Esophagus squamous epithelium (tissue), 5 donors: ENCODE results near the gene MYBPC2. TPM values are rescaled to one million over a fixed set of nuclear protein-coding genes. Genes with fewer than 3 reads are reported as not detected.
A peak's percentile ranks its signal among the peaks of the same experiment; 100 is the strongest.

ENCODE experiments used
- DNase-seq: peaks from one replicate; lab custom pipeline; 2025; lab: John Stamatoyannopoulos, UW
- H3K27ac ChIP-seq, 4 donors: fragments of 200-600 bp; sonication (generic); one replicate each; pipeline ENCODE4 v1.5.1; 2016 to 2019; ENCODE audit warnings: mild to moderate bottlenecking in 1 of 4
- H3K27me3 ChIP-seq, 4 donors: fragments of 200-600 bp; sonication (generic); 1 replicate in 3 of 4; 2 replicates in 1 of 4; pipeline versions ENCODE4 v1.5.1 to v1.6.0; 2017 to 2021; ENCODE audit warnings: antibody characterized with exemption in 1 of 4
- H3K36me3 ChIP-seq, 3 donors: fragments of 200-600 bp; sonication (generic); one replicate each; pipeline ENCODE4 v1.5.1; 2016 to 2019
- H3K4me1 ChIP-seq, 3 donors: fragments of 200-600 bp; sonication (generic); one replicate each; pipeline ENCODE4 v1.5.1; 2017 to 2019
- H3K4me3 ChIP-seq, 4 donors: fragments of 200-600 bp; sonication (generic); 1 replicate in 3 of 4; 2 replicates in 1 of 4; pipeline ENCODE4 v1.5.1; 2016 to 2019; ENCODE audit warnings: mild to moderate bottlenecking in 2 of 4, moderate library complexity in 1 of 4
- H3K9me3 ChIP-seq, 3 donors: fragments of 200-600 bp; sonication (generic); one replicate each; pipeline ENCODE4 v1.5.1; 2016 to 2019
- CTCF ChIP-seq, 6 experiments: fragments of 450-650 bp in 4 of 6; fragments of 200-600 bp in 2 of 6; sonication (generic) in 2 of 6; IDR thresholded peaks; one replicate each; pipeline ENCODE4 v1.5.1; 2016 to 2019; ENCODE audit warnings: antibody characterized with exemption in 6 of 6, mild to moderate bottlenecking in 4 of 6, moderate library complexity in 4 of 6
- POLR2A ChIP-seq, 4 donors: fragments of 450-650 bp; IDR thresholded peaks; one replicate each; pipeline ENCODE4 v1.6.1; 2017; ENCODE audit warnings: antibody characterized with exemption in 4 of 4, mild to moderate bottlenecking in 4 of 4, moderate library complexity in 3 of 4
- WGBS, 2 donors: methylation state at CpG; one replicate each; pipeline ENCODE4 v1.1.5; 2018; 5-methylcytosine and 5-hydroxymethylcytosine counted together
- intact Hi-C: fragments of 100-400 bp; cut with DNase I; formaldehyde crosslinking; loops from one replicate; pipeline ENCODE4 v1.15.0; 2022
- total RNA-seq, 4 donors: library from RNA; depleted of rRNA; stranded (reverse); fragments of >200 nt; gene quantifications; one replicate each; pipeline ENCODE4 v1.1.0, GENCODE V29; 2016
- donor health status: DM: yes; HTN: yes; CAD: no.

The MYBPC2 gene
- total RNA-seq, 4 donors from 2014 or later = 0.19 TPM; not detected in 3

- intact Hi-C loops = no loop called here
- H3K27ac ChIP-seq = no peak overlapping the region
- H3K27me3 ChIP-seq = peaks cover 0 to 49% (median 0%) of the 10 kb centered on the region in 4 donors
- 65 to 66% methylated on average over 6 to 16 of the region's 18 CpGs for WGBS, 2 donors
- no peaks in the 10 kb centered on the region for H3K4me1 ChIP-seq
- DNase-seq = no peak
- no peaks in the 10 kb centered on the region for H3K9me3 ChIP-seq
- no peak overlapping the region for H3K4me3 ChIP-seq
- H3K36me3 ChIP-seq = peaks cover 0 to 31% (median 5%) of the 10 kb centered on the region in 3 donors
- no peak for TF ChIP-seq POLR2A (IDR thresholded peaks at IDR 0.05)
- TF ChIP-seq CTCF (IDR thresholded peaks at IDR 0.05) = peak in 3 of 6 experiments; percentile 5 to 58 (median 23)
Measured at GRCh38 chr19:50486823-50487515, 54.3 kb downstream of the MYBPC2 start.

- 25 to 26% methylated on average over 13 of the region's 13 CpGs for WGBS, 2 donors
- Histone ChIP-seq H3K36me3 (peaks cover 0 to 15% (median 1%) of the 10 kb centered on the region in 3 donors), H3K27me3 (peaks cover 0 to 49% (median 0%) of the 10 kb centered on the region in 4 donors), H3K9me3 (no peaks in the 10 kb centered on the region), H3K27ac (no peak overlapping the region), H3K4me1 (peaks cover 0 to 3% (median 0%) of the 10 kb centered on the region in 3 donors), H3K4me3 (no peak overlapping the region)
- intact Hi-C loops = no loop called here
- DNase-seq = no peak
- TF ChIP-seq POLR2A (IDR thresholded peaks at IDR 0.05) = no peak
- TF ChIP-seq CTCF (IDR thresholded peaks at IDR 0.05) = no peak
Measured at GRCh38 chr19:50488389-50489194, 55.9 kb downstream of the MYBPC2 start.

- Histone ChIP-seq H3K36me3 (peaks cover 0 to 7% (median 0%) of the 10 kb centered on the region in 3 donors), H3K4me3 (no peak overlapping the region), H3K27me3 (peaks cover 0 to 49% (median 0%) of the 10 kb centered on the region in 4 donors), H3K9me3 (no peaks in the 10 kb centered on the region), H3K27ac (no peak overlapping the region), H3K4me1 (peaks cover 0 to 3% (median 0%) of the 10 kb centered on the region in 3 donors)
- no peak for DNase-seq
- intact Hi-C loops = no loop called here
- TF ChIP-seq CTCF (IDR thresholded peaks at IDR 0.05) (no peak), POLR2A (IDR thresholded peaks at IDR 0.05) (no peak)
- WGBS, 2 donors = 42 to 53% methylated on average over 24 of the region's 24 CpGs
Measured at GRCh38 chr19:50489461-50490011, 56.8 kb downstream of the MYBPC2 start.

GRCh38 chr19:50490411-50490811 lies 57.7 kb downstream of the MYBPC2 start:
- DNase-seq = no peak
- Histone ChIP-seq H3K9me3 (no peaks in the 10 kb centered on the region), H3K27ac (no peak overlapping the region), H3K4me1 (peaks cover 0 to 3% (median 0%) of the 10 kb centered on the region in 3 donors), H3K4me3 (no peak overlapping the region), H3K36me3 (no peaks in the 10 kb centered on the region), H3K27me3 (peaks cover 0 to 49% (median 0%) of the 10 kb centered on the region in 4 donors)
- TF ChIP-seq CTCF (IDR thresholded peaks at IDR 0.05) (no peak), POLR2A (IDR thresholded peaks at IDR 0.05) (no peak)
- intact Hi-C loops = no loop called here
- WGBS, 2 donors = 92% methylated on average over 5 to 8 of the region's 18 CpGs
